BE2C (cell line): Measurements from ENCODE around the gene AUTS2.

ENCODE experiments used
- DNase-seq: peaks from one replicate; pipeline ENCODE4 v3.0.0-alpha.2; 2020
- H3K27me3 ChIP-seq: fragments of 250-450 bp; sonication (Bioruptor Pico); 2 replicates; pipeline ENCODE4 v1.5.1; 2020; ENCODE audit warnings: mild to moderate bottlenecking
- H3K36me3 ChIP-seq: fragments of 250-450 bp; sonication (Bioruptor Pico); 2 replicates; pipeline ENCODE4 v1.5.1; 2020; ENCODE audit warnings: mild to moderate bottlenecking
- H3K4me1 ChIP-seq: fragments of 250-450 bp; sonication (Bioruptor Pico); 2 replicates; pipeline ENCODE4 v1.5.1; 2020
- H3K4me3 ChIP-seq: 2 replicates; pipeline ENCODE4 v1.5.1; 2011; ENCODE audit warnings: low read depth, low read length
- H3K9me3 ChIP-seq: fragments of 250-450 bp; sonication (Bioruptor Pico); 2 replicates; pipeline ENCODE4 v1.5.1; 2020
- TF ChIP-seq, protein P1 (sequence below): IDR thresholded peaks from 2 replicates; pipeline ENCODE4 v1.5.1; 2012; ENCODE audit warnings: mild to moderate bottlenecking, low read depth, low read length

Gene AUTS2

GRCh38 chr7:70772891-70773290 is 1174.6 kb downstream of the AUTS2 start:
- TF ChIP-seq, protein P1, sequence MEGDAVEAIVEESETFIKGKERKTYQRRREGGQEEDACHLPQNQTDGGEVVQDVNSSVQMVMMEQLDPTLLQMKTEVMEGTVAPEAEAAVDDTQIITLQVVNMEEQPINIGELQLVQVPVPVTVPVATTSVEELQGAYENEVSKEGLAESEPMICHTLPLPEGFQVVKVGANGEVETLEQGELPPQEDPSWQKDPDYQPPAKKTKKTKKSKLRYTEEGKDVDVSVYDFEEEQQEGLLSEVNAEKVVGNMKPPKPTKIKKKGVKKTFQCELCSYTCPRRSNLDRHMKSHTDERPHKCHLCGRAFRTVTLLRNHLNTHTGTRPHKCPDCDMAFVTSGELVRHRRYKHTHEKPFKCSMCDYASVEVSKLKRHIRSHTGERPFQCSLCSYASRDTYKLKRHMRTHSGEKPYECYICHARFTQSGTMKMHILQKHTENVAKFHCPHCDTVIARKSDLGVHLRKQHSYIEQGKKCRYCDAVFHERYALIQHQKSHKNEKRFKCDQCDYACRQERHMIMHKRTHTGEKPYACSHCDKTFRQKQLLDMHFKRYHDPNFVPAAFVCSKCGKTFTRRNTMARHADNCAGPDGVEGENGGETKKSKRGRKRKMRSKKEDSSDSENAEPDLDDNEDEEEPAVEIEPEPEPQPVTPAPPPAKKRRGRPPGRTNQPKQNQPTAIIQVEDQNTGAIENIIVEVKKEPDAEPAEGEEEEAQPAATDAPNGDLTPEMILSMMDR = no peak
- Histone ChIP-seq H3K4me1 (no peaks in the 10 kb centered on the region), H3K4me3 (no peak overlapping the region), H3K27me3 (no peaks in the 10 kb centered on the region), H3K9me3 (no peaks in the 10 kb centered on the region), H3K36me3 (no peaks in the 10 kb centered on the region; the same call in 1 of the 2 replicates)
- DNase-seq = no peak

DNA sequence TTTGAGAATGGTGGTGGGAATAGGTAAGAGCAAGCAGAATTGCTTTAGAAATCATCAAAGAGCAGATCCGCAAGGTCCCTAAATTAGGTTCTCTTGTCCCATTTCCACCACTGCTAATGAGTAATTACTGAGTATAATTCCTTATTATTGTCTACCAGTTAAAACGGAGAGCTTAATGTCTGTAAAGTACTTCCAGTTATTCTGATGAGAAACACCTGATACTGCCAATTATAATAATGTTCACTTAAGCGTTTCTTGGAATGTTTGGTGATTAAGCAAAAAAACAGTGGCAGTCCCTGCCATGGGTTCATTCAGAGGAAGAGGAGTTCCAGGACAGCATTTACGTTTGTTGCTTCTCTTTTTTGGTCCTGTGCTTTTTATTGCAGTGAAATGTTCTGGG is 1175.1 kb downstream of the AUTS2 start:
- H3K4me3 ChIP-seq = no peak overlapping the region
- H3K36me3 ChIP-seq = no peaks in the 10 kb centered on the region; the same call in 1 of the 2 replicates
- H3K4me1 ChIP-seq = no peaks in the 10 kb centered on the region
- H3K27me3 ChIP-seq = no peaks in the 10 kb centered on the region
- DNase-seq = no peak
- no peaks in the 10 kb centered on the region for H3K9me3 ChIP-seq
- TF ChIP-seq, protein P1 = no peak

GRCh38 chr7:70774950-70775527 is 1176.8 kb downstream of the AUTS2 start:
- no peaks in the 10 kb centered on the region for H3K4me1 ChIP-seq
- no peak overlapping the region for H3K4me3 ChIP-seq
- no peaks in the 10 kb centered on the region for H3K9me3 ChIP-seq
- TF ChIP-seq, protein P1 = no peak
- H3K36me3 ChIP-seq = no peaks in the 10 kb centered on the region; the same call in 1 of the 2 replicates
- no peaks in the 10 kb centered on the region for H3K27me3 ChIP-seq
- DNase-seq = no peak

DNA sequence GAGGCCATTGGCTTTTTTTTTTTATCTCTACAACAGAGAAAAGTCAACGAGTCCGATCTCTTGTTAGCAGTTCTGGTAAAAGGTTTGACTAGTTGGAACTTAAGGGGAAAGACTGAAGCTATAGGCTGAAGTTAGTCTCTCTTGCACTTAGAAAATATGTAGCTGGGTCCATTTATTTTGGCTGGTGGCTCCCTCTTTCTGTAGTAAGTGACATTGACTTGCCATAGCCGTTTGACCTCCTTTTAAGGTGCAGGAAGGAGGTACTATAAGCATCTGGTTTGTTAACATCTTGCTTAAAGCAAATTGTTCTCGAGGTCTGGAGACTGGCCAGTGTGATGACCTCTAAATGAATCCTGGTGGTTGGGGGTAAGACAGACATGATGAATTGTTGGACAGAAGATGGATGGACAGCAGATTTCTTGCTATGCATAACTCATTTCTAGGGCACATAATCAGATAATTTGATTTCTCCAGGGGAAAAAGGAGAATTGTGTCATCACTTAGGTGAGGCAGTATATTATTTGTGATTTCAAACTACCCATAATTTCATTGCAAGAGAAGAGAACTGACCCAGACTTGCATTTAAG is 1177.4 kb downstream of the AUTS2 start:
- DNase-seq = no peak
- H3K36me3 ChIP-seq = no peaks in the 10 kb centered on the region; the same call in 1 of the 2 replicates
- no peaks in the 10 kb centered on the region for H3K27me3 ChIP-seq

GRCh38 chr7:70776627-70777101 is 1178.4 kb downstream of the AUTS2 start:
- Histone ChIP-seq H3K9me3 (no peaks in the 10 kb centered on the region), H3K4me3 (no peak overlapping the region), H3K36me3 (peaks cover 3% of the 10 kb centered on the region), H3K4me1 (no peaks in the 10 kb centered on the region), H3K27me3 (no peaks in the 10 kb centered on the region)
- TF ChIP-seq, protein P1 = no peak
- DNase-seq = no peak

More for the DNA sequence above, 1177.4 kb downstream of the AUTS2 start:
- Histone ChIP-seq H3K9me3 (no peaks in the 10 kb centered on the region), H3K4me3 (no peak overlapping the region), H3K4me1 (no peaks in the 10 kb centered on the region)
- TF ChIP-seq, protein P1 = peak; percentile 55

GRCh38 chr7:70777251-70777650 is 1179.0 kb downstream of the AUTS2 start:
- Histone ChIP-seq H3K4me3 (no peak overlapping the region), H3K36me3 (peaks cover 4% of the 10 kb centered on the region), H3K9me3 (no peaks in the 10 kb centered on the region), H3K27me3 (no peaks in the 10 kb centered on the region), H3K4me1 (no peaks in the 10 kb centered on the region)
- TF ChIP-seq, protein P1 = no peak
- DNase-seq = no peak
